ENCODE results near the gene SMAD3.
A peak's percentile ranks its signal among the peaks of the same experiment; 100 is the strongest.

Gene SMAD3

DNA sequence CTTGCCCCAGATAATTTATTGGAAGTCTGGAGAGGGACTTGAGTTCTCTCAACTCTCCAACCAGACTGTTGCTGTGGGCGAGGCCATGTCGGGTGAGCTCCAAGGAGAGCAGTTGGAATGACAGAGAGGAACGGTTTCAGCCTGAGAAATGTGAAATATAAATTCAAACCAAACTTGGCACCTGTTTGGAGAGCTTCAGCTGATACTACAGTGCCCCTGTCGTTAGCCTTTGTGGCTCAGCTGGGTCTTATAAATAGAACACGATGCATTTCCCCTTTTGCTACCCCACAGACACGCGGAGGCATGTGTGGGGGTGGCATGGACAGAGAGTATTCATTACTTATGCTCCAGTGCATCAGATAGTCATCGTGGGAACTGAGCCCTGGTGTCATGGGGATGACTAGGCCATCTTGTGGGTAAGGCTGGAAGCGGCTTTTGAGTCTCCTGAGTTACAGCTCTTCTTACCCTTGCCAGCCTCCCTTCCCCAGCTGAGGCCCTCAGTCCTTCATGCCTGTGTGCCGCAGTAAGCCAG lies 15.6 kb downstream of the SMAD3 start:
- DNase-seq (ENCODE audit: low spot score) = peak; percentile 86

DNA sequence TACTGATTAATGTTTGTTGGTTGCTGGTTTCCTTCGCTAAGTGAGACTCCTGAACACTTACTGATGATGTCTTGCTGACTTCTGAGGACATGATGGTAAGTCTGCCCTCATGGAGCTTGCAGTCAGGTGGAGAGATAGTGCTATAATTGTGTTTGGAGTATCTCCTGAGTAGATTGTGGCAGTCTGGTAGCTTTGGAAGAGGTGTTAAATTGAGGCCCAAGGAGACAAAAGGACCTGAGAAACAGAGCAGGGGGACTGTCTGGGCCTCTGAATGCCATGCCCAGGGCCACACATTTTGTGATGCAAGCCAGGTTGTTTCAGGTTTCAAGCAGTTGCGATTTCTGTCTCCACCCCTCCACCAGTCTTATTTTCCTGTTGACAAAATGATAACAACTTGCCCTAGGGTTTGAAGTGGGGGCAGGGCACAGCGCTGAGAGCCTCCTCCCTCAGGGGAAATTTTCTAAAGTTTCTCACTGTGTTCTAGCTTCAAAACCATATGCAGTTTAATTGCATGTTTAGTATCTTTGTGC lies 16.7 kb downstream of the SMAD3 start:
- no peak for DNase-seq (ENCODE audit: low spot score)

DNA sequence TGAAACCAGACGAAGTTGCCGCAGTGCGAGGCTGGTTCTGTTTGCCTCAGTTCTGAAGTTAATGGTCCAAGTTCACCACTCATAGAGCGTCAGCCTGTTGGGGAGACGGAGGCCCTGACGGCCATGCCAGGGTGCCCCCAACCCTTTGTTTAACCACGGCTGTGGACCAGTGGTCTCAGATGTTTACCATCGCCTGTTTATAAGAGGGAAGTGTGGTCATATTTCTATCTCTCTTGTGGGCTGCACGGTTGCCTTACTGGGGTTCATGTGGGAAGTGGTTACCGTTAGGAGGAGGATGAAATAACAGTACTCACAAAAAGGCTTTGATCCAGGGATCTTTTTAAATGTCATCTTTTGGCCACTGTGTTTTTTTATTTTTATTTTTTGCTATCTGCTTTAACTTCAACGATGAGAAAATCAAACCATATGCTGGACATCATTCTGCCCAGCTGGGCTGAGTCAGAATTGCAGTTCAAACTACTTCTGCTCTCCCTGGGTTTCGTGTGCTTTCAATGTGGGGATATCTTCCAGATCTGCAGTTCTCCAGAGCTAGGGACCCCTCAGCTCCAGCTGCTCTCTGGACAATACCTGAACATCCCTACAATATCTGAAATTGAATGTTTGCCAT lies 17.8 kb downstream of the SMAD3 start:
- DNase-seq (ENCODE audit: low spot score) = no peak

DNA sequence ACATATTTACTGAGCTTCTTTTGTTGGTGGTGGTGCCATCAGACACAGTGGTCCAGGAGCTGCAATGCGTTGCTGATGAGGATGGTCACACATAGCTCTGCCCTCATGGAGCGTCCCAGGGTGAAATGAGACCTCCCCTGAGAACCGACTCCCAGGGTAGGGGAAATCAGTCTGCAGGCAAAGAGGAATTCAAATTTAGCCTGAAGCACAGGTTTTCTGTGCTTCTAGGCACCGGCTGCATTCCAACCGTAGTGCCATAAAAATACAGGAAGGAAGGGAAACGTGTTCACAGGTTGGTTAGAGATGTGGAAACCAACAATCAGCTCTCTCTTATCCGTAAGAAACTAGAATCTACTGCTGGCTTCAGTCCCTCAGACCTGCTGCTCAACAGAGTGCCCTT lies 19.2 kb downstream of the SMAD3 start:
- no peak for DNase-seq (ENCODE audit: low spot score)

DNA sequence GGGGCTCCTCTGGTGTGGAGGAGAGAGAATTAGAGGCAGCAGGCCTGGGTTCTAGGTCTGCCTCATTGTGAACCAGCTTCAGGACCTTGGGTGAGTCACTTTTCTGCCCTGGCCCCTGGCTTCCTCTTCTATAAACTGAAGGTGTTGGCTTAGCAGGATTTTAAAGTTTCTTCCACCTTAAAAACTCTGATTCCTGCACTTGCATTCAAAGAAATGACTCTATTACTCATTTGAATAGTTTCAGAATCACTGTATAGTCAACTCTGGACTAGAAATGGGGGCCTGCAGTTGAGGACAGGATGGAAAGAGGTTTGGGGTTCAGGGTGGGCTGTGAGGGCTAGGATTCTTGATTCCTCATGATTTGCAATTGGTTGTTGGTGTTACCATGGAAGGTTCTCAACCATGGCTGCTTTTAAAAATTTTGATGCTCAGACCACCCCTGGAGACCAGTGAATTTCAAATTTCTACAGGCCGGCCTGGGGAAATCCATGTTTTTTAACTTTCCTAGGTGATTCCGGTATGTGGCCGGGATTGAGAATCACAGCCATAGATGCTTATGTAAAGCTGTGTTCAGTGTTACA lies 19.9 kb downstream of the SMAD3 start:
- no peak for DNase-seq (ENCODE audit: low spot score)

DNA sequence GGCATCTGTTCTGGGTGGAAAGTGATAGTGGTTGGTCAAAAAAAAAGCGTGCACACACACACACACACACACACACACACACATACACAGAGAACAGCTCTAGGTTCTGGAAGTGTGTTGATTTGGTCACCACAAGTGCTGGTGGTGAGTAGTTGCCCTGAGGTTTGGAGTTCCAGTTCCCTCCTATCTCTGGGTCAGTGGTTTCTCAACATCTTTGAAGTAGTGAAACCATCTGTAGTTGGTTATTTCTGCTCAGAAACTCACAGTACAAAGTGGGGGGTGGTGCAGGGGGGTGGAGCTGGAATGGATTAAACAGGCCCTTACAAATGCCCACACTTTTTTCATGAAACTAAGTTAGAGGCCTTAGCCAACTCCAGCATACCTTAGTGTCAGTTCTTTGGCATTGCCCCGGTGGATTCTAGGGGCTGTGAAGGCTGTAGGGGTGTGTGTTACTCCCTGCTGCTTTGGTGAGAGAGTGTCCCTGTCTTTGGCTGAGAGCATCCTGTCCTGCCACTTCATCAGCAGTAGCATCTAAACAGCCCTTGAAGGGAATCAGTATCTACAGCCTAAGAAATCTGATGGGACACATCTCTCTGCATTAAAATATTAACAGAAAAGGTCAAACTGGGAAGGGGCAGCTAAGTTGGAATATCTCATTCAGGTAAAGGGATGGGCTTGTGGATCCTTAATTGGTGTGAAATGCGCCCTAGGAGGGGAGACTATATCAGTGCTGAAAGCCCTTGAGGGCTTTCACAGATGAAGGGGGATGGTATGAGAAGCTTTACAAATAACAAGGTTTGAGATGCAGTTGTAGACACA lies 20.6 kb downstream of the SMAD3 start:
- DNase-seq (ENCODE audit: low spot score) = peak; percentile 72

DNA sequence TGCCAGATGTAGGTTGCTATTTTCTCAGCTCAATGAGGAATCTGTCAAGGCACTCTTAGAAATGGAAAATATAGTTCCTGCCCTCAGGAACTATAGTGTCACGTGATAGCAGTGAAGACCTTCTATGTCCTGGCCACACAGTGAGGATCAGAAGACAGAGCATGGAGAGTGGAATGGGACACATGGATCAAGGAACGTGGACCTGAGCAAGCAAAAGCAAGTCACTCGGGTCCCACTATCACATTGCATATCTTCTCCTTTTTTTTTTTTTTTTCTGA lies 21.2 kb downstream of the SMAD3 start:
- DNase-seq (ENCODE audit: low spot score) = no peak

DNA sequence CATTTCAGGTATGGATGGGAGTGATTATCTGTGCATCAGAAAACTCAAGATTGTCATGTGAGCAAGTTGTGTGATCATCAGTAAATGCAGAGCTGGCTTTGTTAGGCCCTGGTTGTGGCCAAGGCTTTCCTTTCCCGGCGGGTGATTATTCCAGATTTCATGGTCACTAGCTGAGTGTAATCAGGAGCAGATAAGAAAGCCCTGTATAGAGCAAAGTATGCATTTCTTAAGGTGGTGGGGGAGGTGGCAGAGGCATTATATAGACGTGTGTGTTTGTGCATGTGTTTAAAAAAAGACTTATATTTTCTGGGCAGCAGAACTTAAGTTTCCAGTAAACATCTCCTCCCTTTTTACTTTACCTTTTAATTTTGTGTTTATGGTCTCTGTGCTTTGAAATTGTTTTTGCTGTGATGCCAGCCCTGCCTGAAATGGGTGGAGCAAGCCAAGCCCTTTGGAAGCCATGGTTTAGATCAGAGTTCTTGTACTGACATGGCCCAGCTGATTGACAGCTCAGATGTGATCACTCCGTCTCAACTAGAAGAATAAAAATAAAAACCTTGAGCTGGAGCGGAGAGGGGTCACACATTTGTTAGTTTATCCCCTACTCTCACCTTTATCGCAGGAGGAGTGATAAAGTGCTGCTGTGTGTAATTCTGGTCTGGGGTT lies 22.2 kb downstream of the SMAD3 start:
- DNase-seq (ENCODE audit: low spot score) = no peak

DNA sequence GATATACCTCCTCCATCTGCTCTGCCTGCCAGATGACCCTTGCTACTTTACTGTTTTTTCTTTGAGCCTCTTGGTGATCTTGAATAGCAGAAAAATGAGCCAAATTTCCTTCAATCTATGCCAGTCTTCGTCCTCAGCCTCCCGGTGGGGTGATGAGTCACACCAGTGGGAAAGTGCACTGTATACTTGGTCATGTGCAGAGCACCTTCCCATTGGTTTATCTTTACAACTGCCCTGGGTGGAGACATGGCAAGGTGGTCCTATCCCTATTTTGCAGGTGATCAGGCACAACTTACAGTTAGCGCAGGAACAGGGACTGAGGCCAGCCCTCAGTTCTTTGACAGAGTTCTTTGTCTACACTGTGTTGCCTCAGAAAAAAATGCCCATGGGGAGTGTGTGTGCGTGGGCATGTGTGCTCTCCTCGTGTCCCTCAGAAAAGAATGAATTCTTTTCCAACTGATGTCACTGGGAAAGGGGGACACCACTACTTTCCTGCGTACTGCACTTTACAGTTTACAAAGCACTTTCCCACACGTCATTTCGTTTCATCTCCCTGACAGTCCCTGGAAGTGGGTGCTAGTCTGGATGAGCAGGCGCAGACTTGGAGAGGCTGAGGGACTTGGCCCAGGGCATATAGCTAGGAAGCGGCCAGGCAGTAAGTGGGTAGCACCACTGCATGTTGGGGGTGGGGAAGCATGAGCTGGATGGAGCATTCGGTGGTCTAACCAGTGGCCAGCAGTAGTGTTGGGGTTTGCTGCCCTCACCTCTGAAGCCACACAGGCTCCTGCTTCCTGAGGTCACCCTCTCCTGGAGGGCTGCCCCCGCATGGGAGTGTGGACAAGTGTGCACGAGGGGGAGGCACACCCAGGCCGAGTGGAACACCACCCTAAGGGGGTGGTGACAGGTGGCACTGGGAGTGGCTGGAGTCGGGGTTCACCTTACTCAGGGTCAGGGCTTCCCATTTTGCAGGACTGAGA lies 24.1 kb downstream of the SMAD3 start:
- DNase-seq (ENCODE audit: low spot score) = peak; percentile 72

DNA sequence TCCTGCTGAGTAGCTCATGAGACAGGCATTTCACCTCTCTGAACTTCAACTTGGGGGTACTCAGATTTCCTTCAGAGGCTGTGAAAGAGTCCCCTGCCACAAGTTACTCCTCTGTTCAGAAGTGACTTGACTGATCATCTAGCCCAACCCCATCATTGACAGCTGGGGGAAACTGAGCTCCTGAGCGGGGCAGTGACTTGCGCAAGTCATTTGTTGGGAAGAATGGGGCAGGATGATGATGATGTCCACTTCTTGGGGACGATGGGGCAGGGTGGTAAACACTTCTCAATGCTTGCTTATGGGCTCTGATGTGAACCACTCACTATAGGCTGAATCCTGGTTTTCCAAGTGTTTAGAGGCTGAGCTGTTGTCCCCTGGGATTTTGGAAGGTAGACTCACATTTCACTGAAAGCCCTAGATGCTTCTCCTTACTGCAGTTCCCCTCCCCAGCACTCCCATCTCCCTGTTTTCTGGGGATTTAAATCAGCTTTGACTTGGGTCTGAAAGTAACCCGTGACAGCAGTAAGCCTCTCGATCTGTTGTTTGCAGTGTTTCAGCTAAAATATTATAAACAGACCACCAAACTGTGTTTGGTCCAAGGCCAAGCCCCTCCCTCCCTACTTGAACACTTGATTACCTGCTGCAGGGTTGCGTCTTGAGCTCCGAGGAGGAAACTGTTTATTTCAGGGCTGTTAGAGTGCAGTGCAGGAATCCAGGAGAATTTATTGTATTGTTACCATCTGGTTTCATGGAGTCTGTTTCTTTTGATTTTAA lies 25.1 kb downstream of the SMAD3 start:
- no peak for DNase-seq (ENCODE audit: low spot score)

DNA sequence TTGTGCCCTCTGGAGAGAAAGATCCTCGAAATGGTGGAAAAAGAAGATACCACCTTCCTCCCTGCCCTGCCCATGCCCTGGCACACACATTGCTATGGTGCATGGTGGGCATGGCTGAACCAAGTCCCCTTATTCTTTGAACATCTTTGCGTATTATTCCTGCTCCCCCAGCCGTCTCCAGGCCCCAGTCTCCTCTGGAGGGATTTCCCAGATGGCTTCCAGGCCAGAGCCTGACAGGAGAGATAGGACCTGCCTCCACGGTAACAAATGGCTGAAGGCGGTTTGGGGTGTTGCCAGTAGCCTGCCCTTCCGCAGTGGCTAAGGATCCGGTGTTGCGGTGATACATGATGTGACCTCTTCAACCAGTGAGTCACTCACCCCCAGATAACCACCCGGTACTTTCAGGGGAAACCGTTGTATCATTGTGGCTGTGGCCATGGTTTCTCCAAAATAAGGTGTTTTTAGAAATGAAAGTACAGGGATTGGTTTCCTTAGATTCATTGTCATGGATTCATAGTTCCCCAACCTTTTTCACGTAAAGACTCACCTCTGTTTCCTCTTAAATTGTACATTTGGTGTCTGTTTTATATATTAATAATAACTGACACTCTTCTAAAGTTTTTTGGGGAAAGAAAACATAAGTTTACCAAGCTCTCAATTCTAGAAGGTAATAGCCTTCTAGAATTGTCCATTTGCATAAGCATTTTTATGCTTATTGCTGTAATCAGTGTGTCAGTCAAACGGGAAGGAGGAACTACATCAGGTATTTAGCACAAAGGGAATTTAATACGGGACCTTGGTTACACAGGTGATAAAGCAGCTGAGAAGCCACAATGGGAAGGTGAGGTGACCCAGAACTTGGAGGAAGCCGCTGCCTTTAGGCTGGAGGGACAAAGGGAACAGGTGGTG lies 25.9 kb downstream of the SMAD3 start:
- DNase-seq (ENCODE audit: low spot score) = peak; percentile 94

DNA sequence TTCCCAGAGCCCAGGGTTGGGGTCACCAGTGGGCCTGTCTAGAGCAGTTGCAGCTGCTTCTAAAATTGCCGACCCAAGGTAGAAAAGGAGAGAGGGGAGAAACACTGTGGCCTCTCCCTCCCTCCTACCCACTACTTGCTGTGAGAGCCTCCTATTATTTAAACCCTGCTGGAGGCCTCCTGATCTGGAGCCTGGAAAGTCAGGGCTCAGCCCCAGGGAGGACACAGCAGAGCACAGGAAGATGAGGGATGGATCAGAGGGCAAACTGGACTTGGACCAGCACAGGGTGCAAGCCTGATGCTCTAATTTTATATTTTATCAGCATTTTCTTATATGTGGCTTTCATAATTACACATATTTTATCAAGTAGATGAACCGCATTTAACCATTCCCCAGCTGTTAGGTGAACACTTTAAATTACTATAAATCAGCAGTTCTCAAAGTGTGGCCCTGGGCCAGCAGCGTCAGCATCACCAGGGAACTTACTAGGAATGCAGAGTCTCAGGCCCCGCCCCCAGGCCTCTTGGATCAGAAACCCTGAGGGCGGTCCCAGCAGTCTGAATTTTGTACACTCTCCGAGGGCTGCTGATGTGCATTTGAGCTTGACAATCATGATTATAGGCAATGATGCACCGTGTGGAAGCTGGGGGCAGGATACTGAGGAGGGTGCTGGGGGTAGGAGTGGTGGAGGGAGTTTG lies 26.7 kb downstream of the SMAD3 start:
- no peak for DNase-seq (ENCODE audit: low spot score)

DNA sequence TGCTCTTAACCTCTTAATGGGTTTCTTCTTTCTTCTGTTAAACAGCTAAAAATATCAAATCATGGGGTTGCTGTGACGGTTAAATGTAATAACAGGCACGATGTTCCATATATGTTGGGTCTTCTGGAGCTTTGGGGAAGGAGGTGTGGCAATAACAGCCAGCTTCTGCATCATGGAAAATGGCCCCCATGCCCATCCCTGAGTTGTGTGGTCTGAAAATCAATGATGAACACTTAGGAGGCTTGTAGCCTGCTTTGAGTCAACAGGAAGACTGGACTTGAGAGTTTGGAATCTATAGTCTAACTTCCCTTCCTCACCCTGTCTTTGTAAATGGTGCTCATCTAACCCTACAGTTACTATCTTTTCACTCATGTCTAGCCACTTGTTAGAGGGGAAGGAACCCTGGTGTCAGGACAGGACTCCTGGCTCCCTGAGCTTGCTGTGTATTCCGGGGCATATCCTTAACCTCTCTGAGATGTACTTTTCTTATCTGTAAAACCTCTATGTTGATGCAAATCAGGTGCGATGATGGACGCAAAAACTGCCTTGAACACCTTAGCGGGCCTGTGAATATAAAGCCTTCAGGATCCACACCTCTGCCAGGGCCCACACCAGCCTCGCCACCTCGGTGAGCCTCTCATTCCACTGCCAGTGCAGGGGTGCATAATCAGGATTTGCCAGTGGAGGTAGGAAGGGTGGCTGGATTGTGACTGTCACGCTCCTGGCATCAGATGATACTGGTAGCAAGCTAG lies 27.5 kb downstream of the SMAD3 start:
- DNase-seq (ENCODE audit: low spot score) = no peak

DNA sequence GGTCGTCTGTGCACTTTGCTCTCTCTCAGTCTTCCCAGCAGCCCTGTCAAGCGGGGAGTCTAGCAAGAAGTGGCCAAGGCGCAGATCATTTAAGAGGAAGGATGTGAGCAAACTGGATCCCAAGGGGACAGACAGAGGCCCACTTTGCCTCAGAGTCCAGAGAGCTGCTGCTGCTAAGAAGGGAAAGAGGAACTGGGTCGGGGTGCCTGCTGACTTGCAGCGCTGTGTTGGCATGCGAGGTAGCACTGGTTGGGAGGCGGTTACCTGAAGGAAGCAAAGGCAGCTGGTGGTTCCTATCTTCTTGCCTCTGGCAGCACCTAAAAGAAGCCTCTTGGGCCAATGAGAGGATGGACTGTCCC lies 28.1 kb downstream of the SMAD3 start:
- DNase-seq (ENCODE audit: low spot score) = no peak

DNA sequence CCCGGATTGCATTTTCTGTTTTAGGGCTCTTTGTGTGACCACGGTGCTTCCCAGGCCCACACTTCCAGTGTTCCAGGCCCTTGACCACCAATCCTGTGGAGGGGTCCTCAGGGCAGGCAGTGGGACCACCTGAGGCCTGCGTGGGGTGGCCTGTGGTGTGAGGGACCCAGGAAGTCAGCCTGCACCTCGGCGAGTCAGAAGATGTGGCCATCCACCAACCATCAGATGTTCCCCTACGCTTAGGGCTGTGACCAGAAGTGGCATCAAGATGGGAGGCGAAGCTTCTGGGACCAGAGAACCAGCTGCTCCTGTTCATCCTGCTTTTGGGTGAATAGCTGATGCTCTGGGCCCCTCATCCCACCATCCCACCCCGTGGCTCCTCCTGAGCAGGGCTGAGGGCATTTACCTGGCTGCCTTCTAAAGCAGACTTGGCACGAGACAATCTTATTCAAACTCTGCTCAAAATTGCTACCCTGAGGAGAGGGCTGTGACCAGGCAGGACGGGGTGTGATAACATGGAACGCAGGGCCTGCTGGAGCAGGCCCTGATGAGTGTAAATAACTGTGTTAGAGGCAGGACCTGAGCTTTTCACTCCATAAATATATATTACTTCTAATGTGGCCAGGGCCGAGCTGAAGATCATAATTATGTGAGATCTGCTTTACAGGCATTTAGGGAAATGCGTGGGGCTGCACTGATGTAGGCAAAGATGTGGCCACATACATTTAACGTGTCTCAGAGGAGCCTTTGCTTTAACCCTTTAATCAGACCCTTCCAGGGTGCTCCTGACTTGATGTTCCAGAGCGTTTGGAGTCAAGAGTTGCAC lies 28.8 kb downstream of the SMAD3 start:
- DNase-seq (ENCODE audit: low spot score) = no peak

DNA sequence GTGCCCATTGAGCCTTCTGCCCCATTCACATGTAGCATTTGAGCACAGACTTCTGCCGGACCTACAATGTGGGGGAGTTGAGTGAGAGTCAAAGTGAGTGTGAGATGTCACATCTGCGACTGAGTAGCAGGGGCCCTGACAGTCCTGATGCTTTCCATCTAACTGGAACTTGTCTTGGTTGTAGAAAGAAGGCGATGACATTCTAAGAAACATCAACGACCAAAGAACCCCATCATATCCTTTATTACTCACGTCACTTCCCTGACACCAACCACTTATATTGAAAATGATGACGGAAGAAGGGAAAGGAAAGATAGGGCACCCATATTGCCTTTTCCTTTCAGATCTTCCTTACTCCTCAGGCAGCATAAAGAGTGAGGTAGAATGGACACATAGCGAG lies 30.5 kb downstream of the SMAD3 start:
- no peak for DNase-seq (ENCODE audit: low spot score)

DNA sequence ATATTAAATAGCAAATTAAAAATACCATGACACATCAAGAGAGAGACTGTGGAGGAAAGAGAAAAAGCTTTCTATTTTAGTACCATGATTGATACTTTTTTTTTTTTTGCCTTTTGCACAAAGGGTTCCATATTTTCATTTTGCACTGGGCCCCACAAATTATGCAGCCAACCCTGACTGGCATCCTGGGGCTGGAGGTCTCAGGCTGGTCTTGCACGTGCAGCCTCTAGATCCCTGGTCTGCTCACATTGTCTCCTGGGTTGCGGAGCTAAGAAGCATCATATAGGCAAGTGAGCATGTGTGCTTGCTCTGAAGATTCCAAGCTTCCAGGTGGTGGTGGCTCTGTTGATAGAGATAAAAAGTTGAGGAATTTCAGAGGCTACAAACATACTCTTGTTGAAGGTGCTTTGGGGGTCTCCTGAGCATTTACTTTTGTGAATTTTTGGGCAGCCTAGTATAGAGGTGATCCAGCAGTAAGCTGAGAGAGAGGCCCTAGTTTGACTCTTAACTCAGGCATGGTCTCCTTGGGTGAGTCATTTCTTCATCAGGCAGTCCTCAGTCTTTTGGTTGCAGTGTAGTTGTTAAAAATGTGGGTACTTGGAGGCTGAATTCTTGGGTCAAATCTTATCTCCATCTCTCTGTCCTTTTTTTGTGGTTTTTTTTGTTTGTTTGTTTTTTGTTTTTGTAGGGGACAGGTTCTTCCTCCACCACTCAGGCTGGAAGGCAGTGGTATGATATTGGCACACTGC lies 31.3 kb downstream of the SMAD3 start:
- peak; percentile 59 for DNase-seq (ENCODE audit: low spot score)
